HG02588 (cell line): ENCODE data around the gene KCNC1.

Experiments
- ATAC-seq: cut with Tn5 transposase; IDR thresholded peaks from one replicate; pipeline ENCODE4 v1.9.1; 2021; ENCODE audit warnings: mild to moderate bottlenecking, moderate library complexity; ENCODE audit not compliant: unreplicated experiment

Gene KCNC1

DNA sequence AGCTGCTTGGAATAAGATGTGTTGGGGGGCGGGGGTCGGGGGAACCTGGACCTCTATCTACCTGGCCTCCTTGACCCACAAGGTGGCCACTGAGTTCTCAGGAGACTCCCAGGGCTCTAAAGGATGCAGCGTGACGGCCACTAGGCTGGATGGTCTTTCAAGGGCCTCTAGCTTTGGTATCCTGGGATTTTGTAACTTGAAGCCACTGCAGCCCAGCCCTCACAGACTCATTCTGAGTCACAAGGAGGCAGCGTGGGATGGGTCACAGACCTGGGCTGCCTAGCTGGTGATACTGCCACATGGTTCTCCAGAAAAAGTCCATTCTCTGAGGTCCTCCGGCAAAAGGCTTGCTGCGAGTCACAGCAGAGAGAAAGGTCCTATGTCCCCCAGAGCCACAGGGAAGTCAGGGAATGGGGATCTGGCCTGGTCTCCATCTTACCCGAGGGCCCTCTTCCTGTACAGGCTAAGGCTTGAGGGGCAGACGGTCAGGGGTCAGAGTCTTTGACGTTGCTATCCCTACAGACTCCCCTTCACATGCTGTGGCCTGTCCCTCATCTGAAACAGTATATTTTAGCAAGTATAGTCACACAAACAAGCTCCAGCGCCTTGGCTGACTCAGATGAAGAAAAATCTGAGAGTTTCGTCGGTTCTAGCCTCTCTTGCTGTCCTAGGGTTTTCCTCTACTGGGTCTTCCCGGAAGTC is 52.4 kb downstream of the KCNC1 start:
- no peak for ATAC-seq

DNA sequence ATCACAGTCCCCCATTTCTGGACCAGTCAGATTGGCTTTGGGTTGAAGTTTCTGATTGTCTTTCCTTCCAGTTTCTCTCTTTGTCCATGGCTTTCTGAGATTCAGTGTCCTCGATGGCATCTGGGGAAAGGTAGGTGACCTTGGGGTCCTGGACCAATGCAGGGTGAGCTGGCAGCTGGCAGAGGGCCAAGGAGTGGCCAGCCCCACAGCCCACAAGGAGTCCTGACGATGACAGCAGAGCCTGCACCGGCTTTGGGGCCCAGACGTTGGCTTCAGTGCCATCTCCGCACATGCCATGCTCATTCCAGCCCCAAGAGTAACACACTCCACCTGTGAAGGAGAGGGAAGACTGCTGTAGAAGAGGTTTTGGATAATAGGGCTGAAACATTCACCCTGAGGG is 53.5 kb downstream of the KCNC1 start:
- ATAC-seq = no peak

GRCh38 chr11:17790453-17790852 is 55.9 kb downstream of the KCNC1 start:
- no peak for ATAC-seq

- no peak for ATAC-seq
Measured at GRCh38 chr11:17791144-17791543, 56.6 kb downstream of the KCNC1 start.

DNA sequence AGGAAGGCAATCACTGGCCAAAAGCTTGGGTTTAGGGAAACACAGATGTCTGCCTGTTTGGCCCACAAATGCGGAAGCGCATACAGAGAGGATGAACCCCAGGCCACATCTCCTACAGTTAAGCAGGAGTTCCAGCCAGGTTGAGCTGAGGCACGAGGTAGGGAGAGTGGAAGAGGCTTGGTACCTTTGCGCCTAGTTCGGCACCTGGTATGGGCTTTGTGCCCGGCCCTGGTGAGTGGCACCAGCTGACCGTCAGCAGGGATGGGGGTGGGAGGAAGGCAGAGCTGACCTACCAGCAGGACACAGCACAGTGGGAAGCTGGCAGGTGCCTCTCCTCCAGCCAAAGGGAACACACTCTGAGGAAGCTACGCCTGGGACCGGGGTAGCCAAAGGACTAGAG is 57.6 kb downstream of the KCNC1 start:
- ATAC-seq = no peak

GRCh38 chr11:17793642-17794170 is 59.1 kb downstream of the KCNC1 start:
- ATAC-seq = no peak

DNA sequence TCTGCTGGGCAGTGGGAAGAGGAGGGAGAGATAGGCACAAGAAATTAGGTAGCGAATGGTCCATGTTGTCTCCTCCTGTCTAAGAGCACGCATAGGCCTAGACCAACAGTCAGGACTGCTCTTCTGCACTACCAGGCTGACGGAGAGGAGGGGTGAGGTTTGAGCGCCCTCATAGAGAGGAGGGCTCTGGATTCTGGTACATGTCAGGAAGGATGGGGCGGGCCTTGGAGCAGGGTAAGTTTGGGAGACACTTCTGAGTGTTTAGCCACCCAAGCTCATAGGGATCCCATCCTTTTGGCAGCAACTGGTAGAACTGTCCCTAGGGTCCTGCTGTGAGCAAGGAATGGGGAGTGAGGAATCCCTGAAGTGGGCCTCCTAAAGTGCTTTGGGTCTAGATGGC is 60.4 kb downstream of the KCNC1 start:
- ATAC-seq = no peak

DNA sequence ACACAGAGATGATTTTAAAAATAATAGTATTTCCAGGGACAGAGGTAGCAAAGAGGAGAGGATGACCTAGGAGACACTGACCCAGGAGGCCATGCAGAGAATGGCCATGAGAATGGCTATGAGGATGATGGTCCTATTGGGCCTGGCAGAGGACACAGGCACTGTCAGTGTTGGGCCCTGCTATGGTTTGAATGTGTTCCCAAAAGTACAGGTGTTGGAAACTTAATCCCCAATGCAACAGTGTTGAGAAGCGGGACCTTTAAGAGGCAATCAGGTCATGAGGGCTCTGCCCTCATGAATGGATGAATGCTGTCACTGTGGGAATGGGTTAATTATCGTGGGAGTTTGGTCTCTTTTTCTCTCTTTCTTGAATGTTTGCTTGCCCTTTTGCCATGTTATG is 61.6 kb downstream of the KCNC1 start:
- ATAC-seq = no peak

DNA sequence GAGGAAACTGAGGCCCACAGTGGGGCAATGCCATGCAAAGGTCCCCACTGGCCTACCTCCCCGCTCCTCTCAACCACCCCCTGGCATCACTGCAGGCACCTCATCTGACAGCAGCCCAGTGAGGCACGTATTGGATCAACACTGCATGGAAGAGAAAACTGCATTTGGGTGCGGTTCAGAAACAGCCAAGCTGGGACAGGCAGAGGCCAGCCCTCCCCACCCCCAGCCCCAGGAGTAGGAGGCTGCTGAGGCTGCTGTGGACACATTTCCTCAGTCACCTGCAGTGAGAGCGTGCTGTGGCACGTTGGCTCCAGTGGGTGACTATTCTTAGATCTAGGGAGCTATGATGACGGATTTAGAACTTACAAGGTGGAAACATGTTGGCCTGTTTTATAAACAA is 63.7 kb downstream of the KCNC1 start:
- no peak for ATAC-seq

DNA sequence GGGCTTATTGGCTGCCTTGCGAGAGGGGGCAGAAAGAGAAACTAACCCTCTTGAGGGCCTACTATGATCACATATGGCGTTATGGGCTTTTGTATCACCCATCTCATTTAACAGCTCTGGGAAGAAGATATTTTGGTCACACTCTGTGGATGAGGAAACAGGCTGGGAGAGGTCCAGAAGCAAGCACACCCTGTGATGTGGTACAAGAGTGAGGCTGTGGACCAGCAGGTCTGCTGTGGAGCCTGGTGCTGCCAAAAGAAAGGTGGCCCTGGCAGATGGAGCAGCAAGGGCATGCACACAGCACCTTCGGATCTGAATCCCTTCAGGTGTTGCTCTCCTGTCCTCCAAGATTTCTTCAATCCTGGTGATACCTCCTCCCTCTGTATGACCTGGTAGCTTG is 64.1 kb downstream of the KCNC1 start:
- no peak for ATAC-seq

DNA sequence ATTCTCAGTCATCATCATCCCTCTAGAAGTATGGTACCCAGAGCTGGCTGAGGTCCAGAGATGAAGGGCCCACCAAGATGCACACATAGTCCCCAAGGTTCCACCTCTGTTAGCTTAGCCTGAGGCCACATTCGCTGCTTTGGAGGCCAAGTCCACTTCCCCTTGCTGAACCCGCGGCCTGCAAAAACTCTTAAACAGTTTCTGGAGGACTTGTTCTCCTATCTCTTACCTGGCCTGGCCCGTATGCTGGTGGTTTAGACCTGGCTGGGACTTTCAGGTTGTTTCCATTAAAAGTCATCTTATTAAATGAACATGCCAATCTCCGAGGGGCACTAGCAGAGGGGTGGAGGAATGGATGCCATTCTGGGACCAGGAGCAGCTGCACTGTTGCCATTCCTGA is 64.6 kb downstream of the KCNC1 start:
- ATAC-seq = no peak

DNA sequence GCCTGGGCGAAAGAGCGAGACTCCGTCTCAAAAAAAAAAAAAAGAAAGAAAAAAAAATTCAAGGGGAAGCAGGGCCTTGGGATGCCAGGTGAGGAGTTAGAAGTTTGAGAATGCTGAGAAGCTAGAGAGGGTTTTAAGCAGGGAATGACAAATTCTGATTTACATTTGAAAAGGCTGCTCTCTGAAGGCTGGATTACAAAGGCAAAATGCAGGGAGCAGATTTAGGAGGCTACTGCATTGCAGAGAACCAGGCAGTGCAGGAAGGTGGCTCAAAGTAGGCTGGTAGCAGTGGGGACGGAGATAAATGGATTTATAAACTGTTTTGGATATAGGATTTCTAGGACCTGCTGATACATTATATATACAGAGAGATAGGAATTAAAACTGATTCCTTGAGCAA is 66.6 kb downstream of the KCNC1 start:
- no peak for ATAC-seq

- ATAC-seq = no peak
Measured at GRCh38 chr11:17802491-17802890, 67.9 kb downstream of the KCNC1 start.

DNA sequence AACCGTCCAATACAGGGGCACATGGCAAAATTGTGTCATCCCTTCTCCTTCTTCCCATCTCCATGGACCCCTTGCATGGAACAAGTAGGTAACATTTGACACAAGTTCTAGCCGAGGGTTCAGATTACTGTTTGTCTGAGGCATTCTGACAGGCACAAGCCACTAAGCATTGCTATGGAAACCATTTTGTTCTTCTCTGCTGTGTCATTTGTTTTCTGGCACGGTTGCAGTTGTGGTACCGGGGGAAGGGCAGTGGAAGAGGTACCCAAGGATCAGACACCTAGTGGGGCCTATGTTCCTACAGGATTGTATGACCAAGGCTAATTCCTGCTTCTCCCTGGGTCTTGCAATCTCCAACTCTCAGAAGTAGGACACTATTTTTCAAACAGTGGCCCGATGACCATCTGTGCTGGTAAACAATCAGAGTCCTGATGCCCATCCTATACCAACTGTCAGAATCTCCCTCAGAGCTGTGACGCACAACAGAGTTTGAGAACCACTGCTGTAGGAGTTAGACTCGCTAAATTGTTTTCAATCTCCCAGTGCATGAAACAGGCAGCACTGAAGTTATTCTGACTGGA is 69.3 kb downstream of the KCNC1 start:
- no peak for ATAC-seq

GRCh38 chr11:17805043-17805442 is 70.5 kb downstream of the KCNC1 start:
- ATAC-seq = no peak

GRCh38 chr11:17805873-17806272 is 71.3 kb downstream of the KCNC1 start:
- ATAC-seq = no peak

GRCh38 chr11:17807034-17807433 is 72.5 kb downstream of the KCNC1 start:
- no peak for ATAC-seq

- no peak for ATAC-seq
Measured at GRCh38 chr11:17810041-17810440, 75.5 kb downstream of the KCNC1 start.

GRCh38 chr11:17810746-17811145 is 76.2 kb downstream of the KCNC1 start:
- ATAC-seq = no peak

GRCh38 chr11:17811352-17811751 is 76.8 kb downstream of the KCNC1 start:
- no peak for ATAC-seq

DNA sequence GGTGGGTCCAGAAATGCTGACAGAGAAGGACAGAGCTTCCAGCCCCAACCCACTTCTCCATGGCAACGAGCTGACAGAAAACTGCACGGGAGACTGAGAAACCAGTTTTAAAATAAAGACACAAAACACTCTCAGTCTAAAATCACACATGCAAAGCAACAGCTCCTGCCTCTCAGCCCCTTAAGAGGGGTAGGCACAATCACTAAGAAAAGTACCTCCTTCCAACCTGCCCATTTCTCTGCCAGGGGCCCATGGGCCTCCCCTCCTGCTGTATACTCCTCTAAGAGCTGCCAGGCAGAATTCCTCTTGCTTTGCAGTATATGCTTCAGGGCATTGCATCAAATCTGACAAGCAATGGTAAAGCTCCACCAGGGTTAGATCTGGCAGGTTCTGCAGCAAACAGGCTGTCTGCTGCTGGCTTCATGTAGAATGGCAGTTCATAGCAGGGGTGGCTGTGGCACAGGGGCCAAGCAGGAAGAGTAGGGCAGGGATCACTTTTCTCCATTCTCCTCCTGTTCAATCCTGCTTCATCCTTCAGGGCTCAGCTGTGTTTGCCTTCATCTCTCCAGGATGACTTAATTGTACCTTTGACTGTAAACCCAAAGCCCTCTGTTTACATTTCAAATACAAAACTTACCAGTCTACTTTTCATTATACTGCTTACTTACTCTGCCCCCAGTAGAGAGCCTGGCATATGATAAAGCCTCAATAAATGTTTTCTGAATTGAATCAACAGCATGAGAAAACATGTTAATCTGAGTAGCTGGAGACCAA is 77.7 kb downstream of the KCNC1 start:
- no peak for ATAC-seq

- no peak for ATAC-seq
Measured at GRCh38 chr11:17812865-17813187, 78.2 kb downstream of the KCNC1 start.
